ENCODE data around the gene C20orf204. TPM values are rescaled to one million over a fixed set of nuclear protein-coding genes. Genes with fewer than 3 reads are reported as not detected.
A peak's percentile ranks its signal among the peaks of the same experiment; 100 is the strongest.
"Not testable (repeated sequence)": the region's sequence is repeated elsewhere in the genome, so short reads cannot be mapped to it uniquely, and the experiment has no call there.

Gene C20orf204
- total RNA-seq, 1 donor from 2014 or later: 1.2 TPM

GRCh38 chr20:64082820-64083377 is 46.9 kb downstream of the C20orf204 start:
- no peak for DNase-seq (ENCODE audit: low spot score)

- peak; percentile 77 for DNase-seq (ENCODE audit: low spot score)
These were observed 47.4 kb downstream of the C20orf204 start for GRCh38 chr20:64083378-64083803.

- DNase-seq (ENCODE audit: low spot score): no peak
These were observed 48.1 kb downstream of the C20orf204 start, which contains the start of gene LKAAEAR1 for GRCh38 chr20:64083804-64084684. TSS of gene LKAAEAR1 (minus strand) at chr20:64084398. CDS start at chr20:64084219, 179 bp downstream.

DNA sequence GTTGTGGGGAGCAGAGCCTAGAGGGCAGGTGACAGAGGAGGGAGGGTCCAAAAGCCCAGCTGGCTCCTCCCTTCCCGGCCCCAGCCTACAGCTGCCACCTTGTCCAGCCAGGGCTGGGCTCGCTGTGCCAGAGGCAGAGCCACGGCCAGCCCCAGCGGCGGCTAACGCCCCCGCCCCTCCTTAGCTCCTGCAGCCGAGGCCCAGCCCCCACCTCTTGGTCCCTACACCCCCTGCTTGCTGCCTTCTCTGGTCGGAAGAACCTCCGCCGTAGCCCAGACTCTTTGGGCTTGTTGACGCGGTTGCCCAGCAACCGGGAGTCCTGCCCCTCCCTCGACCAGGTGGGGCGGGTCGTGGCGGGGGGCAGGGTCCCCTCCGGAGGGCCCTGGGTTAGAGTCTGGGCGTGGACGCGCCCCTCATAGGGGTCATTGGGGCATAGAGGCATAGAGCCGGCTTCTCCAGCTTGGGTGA is 48.7 kb downstream of the C20orf204 start:
- no peak for DNase-seq (ENCODE audit: low spot score)

DNA sequence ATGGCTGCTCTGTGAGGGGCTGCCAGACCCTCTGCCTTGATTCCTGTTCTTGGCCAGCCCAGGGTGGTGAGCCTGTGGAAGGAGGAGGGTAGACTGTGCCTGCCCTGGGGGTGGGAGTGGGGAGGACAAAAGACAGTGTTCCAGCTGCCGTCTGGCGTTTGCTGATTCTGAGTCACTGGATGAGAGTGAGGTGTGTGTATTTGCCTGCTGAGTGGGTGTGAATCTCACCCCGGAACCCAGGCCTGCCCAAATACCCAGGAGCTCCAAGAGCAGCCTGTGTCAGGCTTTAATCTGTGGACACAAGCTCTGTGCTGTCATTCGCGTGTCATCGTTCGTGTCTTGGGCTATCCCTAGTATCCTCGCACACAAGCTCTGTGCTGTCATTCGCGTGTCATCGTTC is 50.8 kb downstream of the C20orf204 start:
- DNase-seq (ENCODE audit: low spot score): no peak

- not testable (repeated sequence) for DNase-seq (ENCODE audit: low spot score)
These were observed 51.3 kb downstream of the C20orf204 start for GRCh38 chr20:64087226-64087825.

DNA sequence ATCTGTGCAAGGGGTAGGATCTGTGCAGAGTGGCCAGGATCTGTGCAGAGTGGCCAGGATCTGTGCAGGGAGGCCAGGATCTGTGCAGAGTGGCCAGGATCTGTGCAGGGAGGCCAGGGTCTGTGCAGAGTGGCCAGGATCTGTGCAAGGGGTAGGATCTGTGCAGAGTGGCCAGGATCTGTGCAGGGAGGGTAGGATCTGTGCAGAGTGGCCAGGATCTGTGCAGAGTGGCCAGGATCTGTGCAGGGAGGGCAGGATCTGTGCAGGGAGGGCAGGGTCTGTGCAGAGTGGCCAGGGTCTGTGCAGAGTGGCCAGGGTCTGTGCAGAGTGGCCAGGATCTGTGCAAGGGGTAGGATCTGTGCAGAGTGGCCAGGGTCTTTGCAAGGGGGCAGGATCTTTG is 52.6 kb downstream of the C20orf204 start:
- not testable (repeated sequence) for DNase-seq (ENCODE audit: low spot score)

Other genes with a start within 250 kb of the C20orf204 start
- 1.7 TPM for gene ZBTB46, start 204.9 kb upstream of the C20orf204 start, total RNA-seq (ENCODE audit: insufficient read depth, low replicate concordance)
- not detected for gene ABHD16B, start 174.7 kb upstream of the C20orf204 start, total RNA-seq (ENCODE audit: insufficient read depth, low replicate concordance)
- 72.2 TPM for gene TPD52L2, start 170.9 kb upstream of the C20orf204 start, total RNA-seq (ENCODE audit: insufficient read depth, low replicate concordance)
- gene DNAJC5, start 141.1 kb upstream of the C20orf204 start, total RNA-seq (ENCODE audit: insufficient read depth, low replicate concordance): 25.5 TPM
- 48.2 TPM for gene UCKL1, start 79.8 kb upstream of the C20orf204 start, total RNA-seq (ENCODE audit: insufficient read depth, low replicate concordance)
- 8.9 TPM for gene ZNF512B, start 66.3 kb upstream of the C20orf204 start, total RNA-seq (ENCODE audit: insufficient read depth, low replicate concordance)
- 0.24 TPM for gene SAMD10, start 56.5 kb upstream of the C20orf204 start, total RNA-seq (ENCODE audit: insufficient read depth, low replicate concordance)
- 44.1 TPM for gene PRPF6, start 55.0 kb upstream of the C20orf204 start, total RNA-seq (ENCODE audit: insufficient read depth, low replicate concordance)
- gene SOX18, start 13.5 kb downstream of the C20orf204 start, total RNA-seq (ENCODE audit: insufficient read depth, low replicate concordance): 8.7 TPM
- gene TCEA2, start 27.0 kb downstream of the C20orf204 start, total RNA-seq (ENCODE audit: insufficient read depth, low replicate concordance): 20.9 TPM
- gene RGS19, start 43.3 kb downstream of the C20orf204 start, total RNA-seq (ENCODE audit: insufficient read depth, low replicate concordance): 31.5 TPM
- gene OPRL1, start 43.9 kb downstream of the C20orf204 start, total RNA-seq (ENCODE audit: insufficient read depth, low replicate concordance): 2.9 TPM
- gene LKAAEAR1, start 48.2 kb downstream of the C20orf204 start, total RNA-seq (ENCODE audit: insufficient read depth, low replicate concordance): 3.4 TPM
- gene NPBWR2, start 71.4 kb downstream of the C20orf204 start, total RNA-seq (ENCODE audit: insufficient read depth, low replicate concordance): 3.9 TPM
- 1.2 TPM for gene MYT1, start 128.3 kb downstream of the C20orf204 start, total RNA-seq (ENCODE audit: insufficient read depth, low replicate concordance)
- 65.7 TPM for gene PCMTD2, start 219.6 kb downstream of the C20orf204 start, total RNA-seq (ENCODE audit: insufficient read depth, low replicate concordance)